Omental fat pad (tissue), 4 donors: Measurements from ENCODE around the gene LIPK. TPM values are rescaled to one million over a fixed set of nuclear protein-coding genes. Genes with fewer than 3 reads are reported as not detected.
"Not testable (repeated sequence)": the region's sequence is repeated elsewhere in the genome, so short reads cannot be mapped to it uniquely, and the experiment has no call there.

Experiments used
- ATAC-seq: fragments of 150-250 bp; one replicate; pipeline ENCODE4 v1.9.1; 2016; ENCODE audit warnings: mild to moderate bottlenecking, moderate library complexity; ENCODE audit not compliant: low FRiP score
- DNase-seq: peaks from one replicate; pipeline ENCODE4 v3.0.0-alpha.2; 2019; ENCODE audit warnings: low spot score
- total RNA-seq, 4 donors: library from RNA; depleted of rRNA; stranded (reverse); fragments of >200 nt; gene quantifications; one replicate each; pipeline ENCODE4 v1.1.0, GENCODE V29; 2016
- TF ChIP-seq, protein P1 (sequence below), 3 donors: fragments of 450-650 bp; IDR thresholded peaks; one replicate each; pipeline ENCODE4 v1.5.1; 2016 to 2017; ENCODE audit warnings: antibody characterized with exemption in 3 of 3, mild to moderate bottlenecking in 3 of 3, moderate library complexity in 2 of 3

Gene LIPK
- total RNA-seq, 4 donors from 2014 or later = not detected

DNA sequence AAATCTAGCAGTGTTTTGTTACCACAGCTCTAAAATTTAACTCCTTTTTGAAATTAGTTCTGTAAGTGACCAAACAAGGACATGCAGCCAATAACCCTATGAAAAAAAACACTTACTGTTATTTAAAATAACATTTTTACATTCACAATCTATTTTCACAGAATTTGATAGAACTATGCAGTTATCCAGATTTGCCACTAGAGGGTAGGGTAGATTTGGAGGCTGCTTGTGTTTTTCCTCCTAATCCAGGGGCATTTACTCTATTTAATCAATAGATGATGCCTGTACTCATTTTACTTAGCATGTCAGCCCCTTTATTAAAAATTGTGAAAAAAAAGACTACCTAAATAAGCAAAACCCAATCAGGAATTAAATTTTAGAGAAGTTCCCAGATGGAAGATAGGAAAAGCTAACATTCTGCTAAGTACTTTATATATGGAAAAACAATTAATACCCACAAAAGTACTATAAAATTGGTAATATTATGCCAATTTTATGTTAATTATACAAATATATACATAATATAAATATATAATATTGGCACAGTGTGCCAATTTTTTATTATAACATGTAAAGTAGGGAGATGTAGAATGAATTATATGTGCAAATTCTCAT is 18.1 kb upstream of the LIPK start:
- DNase-seq (no peak), ATAC-seq (no peak)
- TF ChIP-seq, protein P1, sequence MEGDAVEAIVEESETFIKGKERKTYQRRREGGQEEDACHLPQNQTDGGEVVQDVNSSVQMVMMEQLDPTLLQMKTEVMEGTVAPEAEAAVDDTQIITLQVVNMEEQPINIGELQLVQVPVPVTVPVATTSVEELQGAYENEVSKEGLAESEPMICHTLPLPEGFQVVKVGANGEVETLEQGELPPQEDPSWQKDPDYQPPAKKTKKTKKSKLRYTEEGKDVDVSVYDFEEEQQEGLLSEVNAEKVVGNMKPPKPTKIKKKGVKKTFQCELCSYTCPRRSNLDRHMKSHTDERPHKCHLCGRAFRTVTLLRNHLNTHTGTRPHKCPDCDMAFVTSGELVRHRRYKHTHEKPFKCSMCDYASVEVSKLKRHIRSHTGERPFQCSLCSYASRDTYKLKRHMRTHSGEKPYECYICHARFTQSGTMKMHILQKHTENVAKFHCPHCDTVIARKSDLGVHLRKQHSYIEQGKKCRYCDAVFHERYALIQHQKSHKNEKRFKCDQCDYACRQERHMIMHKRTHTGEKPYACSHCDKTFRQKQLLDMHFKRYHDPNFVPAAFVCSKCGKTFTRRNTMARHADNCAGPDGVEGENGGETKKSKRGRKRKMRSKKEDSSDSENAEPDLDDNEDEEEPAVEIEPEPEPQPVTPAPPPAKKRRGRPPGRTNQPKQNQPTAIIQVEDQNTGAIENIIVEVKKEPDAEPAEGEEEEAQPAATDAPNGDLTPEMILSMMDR (IDR thresholded peaks at IDR 0.05) = peak in 1 of 3 donors; percentile 19

DNA sequence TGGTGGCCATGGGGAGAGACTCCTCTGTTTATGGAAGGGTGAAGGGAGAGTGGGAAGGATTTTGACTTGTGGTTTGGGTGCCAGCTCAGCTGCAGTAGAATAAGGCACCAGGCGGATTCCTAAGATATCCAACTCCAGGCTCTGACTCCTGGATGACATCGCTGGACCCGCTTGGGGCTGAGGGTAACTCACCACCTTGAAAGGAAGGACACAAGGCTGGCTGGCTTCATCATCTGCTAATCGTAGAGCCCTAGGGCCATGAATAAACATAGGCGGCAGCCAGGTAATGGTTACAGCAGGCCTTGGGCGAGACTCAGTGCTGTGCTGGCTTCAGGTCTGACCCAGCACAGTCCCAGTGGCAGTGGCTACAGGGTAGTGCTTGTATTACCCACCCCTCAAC is 16.7 kb upstream of the LIPK start:
- DNase-seq = no peak
- no peak for ATAC-seq
- TF ChIP-seq, protein P1 (IDR thresholded peaks at IDR 0.05) = no peak

DNA sequence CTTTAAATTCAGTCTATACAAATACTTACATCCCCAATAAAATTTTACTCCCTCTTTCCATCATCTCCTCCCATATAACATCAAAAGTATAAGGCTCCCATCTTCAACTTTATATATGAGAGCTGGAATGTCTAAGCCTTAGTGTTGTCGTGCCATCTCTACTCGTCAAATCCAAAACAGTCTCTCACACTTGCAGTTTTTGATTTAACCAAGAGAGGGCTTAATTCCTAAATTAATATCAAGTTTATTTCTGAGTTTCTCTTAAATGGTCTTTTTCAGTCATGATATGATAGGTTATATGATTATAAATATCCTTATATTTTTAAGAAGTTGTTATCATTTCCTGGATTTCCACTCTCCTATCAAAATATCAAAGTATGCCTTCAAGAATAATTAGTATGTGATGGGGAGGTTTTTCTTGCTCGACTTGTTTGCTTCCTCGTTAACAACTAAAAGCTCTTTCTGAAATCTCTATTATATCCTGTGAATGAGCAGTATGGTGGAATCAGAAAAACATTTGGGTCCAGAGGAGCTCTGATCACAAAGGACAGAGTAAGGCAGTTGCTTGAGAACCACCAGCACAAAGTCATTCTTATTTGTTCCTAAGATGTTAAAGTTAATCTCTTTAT is 12.5 kb upstream of the LIPK start:
- TF ChIP-seq, protein P1 (IDR thresholded peaks at IDR 0.05) = no peak
- ATAC-seq (no peak), DNase-seq (no peak)

DNA sequence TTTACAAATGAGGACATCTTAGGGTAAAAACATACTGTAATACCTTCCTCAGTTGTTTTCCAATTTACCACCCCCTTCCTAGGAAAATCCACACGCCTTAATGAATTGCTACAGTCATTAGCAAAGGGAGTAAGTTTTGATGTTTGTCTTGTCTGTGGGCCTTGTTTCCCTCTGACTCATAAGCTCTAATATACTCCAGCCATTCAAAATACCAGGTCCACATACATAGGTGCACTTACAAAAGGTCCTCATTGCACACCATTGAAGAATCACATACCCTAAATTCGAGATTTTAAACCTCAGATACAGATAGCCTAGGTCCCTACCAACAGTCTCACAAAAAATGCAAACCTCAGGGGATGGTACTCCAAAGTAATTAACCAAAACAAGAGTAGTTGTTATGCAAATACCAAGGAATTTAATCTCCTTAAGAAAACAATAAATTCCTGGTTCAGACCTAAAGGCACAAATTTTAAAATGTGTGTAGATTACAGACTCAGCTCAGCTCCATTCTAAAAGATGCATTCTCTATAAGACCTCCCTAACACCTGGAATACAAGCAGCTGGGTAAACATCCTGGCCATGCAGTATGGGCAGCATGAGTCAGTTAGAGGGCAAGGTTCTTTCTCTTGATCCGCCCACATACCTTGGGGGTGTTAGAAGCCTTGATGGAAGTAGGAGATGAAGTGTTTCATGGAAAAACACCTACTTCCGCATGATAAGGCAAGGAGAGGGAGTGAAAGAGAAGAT is 3.0 kb upstream of the LIPK start:
- ATAC-seq = no peak
- DNase-seq = no peak
- TF ChIP-seq, protein P1 (IDR thresholded peaks at IDR 0.05) = no peak

DNA sequence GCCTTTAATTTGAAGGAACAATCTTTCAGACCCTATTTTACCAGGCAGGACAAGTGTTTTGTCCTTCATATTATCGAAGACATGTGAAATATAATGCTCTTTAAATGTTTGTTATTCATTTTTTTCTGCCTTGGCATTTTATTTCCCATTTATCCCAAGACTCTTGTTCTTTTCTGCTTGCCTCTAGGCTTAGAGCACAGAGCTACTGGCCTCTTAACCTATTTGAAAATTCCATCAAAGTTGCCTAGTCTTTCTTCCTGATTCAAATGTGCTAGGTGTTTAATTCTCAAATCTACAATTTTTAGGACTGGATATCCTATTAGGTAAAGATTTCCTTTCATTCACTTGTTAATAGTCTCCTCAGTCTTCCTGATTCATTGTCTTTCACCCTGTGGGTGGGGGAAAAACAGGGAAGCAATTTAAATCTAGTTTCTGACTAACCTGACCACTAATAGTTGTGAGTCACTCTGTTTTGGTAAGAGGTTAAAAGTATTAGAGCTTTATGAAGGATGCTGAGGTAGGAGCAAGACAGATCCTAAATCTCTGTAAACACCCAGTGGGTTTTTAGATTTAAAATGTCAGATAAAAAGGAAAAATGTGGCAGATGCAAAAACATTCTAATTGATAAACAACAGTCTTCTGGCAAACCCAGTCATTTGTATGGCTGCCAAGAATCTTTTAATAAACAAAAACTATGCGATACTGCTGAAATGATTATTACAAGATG is 1.5 kb downstream of the LIPK start:
- DNase-seq (no peak), ATAC-seq (peak; percentile 83)

DNA sequence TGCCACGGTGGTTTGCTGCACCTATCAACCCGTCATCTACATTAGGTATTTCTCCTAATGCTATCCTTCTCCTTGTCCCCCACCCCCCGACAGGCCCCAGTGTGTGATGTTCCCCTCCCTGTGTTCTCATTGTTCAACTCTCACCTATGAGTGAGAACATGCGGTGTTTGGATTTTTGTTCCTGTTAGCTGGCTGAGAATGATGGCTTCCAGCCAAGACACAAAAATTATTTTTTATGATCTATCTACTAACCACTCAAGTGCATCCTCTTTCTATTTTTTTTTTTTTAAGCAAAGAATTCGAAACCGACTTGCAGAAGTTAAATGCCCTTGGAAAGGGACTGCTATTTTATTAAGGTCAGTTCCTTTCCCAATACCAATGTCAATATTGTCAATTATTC is 3.3 kb downstream of the LIPK start:
- DNase-seq, ATAC-seq: not testable (repeated sequence)

More for the DNA sequence above, 1.5 kb downstream of the LIPK start:
- TF ChIP-seq, protein P1 (IDR thresholded peaks at IDR 0.05) = no peak

DNA sequence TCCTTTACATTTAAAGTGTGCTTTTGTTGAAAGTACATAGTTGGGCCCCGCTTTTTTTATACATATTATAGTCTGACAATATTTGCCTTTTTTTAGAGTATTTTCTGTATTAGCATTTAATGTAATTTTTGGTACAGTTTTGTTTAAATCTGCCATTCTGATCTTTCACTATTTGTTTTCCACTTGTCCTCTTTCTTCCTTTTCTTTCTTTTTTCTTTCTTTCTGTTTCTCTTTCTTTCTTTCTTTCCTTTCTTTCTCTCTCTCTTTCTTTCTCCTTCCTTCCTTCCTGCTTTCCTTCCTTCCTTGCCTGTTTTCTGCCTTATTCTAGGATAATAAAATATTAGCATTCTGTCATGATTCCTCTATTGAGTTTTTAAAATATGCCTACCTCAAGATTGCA is 9.5 kb downstream of the LIPK start:
- ATAC-seq (no peak), DNase-seq (no peak)
- TF ChIP-seq, protein P1 (IDR thresholded peaks at IDR 0.05) = no peak
